ENCODE data around the gene HIF1AN. TPM values are rescaled to one million over a fixed set of nuclear protein-coding genes. Genes with fewer than 3 reads are reported as not detected.

Gene HIF1AN
- total RNA-seq, 1 experiment from 2014 or later, result 58.7 TPM

DNA sequence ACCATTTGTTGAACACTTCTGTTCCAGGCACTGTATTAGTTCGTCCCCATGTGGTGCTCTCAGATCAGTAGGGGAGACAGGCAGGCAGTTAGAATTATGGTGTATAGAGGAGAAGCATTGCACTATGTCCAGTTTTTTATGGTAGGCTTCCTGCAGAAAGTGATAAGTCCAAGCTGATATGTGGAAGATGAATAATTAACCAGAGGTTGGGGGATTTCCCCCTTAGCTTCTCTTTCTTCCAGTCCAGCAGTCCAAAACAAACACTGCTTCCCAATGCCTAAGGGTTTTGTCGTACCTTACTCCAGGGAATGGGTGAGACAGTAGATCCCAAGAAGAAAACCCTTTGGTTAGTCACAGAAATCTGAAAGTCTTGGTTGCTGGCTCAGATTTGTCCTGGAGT lies 19.2 kb downstream of the HIF1AN start:
- H2AFZ ChIP-seq (ENCODE audit: low read length), result no peak overlapping the region
- H3K9ac ChIP-seq (ENCODE audit: extremely low read depth, insufficient read length, low read length), result no peak overlapping the region
- no peaks in the 10 kb centered on the region for H3K23me2 ChIP-seq (ENCODE audit: insufficient read length, low read depth, low read length, poor library complexity, severe bottlenecking)
- no peaks in the 10 kb centered on the region for H3K4me1 ChIP-seq (ENCODE audit: insufficient read depth, low read length)
- TF ChIP-seq CTCF (conservative IDR thresholded peaks at IDR 0.05), result no peak
- Mint-ChIP-seq H3K4me1 (no peaks in the 10 kb centered on the region), H3K4me3 (no peak overlapping the region), H3K27me3 (ENCODE audit: low read depth) (peaks cover 2% of the 10 kb centered on the region; the same call in 1 of the 2 replicates), H3K27ac (no peak overlapping the region), H3K9me3 (no peaks in the 10 kb centered on the region), H3K36me3 (ENCODE audit: insufficient read depth in 1 of 3, low read depth in 3 of 3) (peaks cover under 1 to 37% (median 15%) of the 10 kb centered on the region in 3 experiments; a peak in 6 of 7 replicates)
- H3K23ac ChIP-seq (ENCODE audit: insufficient read length, low read depth, low read length), result no peak overlapping the region
- H3K9me3 ChIP-seq (ENCODE audit: control insufficient read depth, low read depth, low read length), result no peaks in the 10 kb centered on the region
- no peak for DNase-seq
- H3K27me3 ChIP-seq (ENCODE audit: insufficient read depth, low read length), result no peaks in the 10 kb centered on the region
- no peak overlapping the region for H2BK12ac ChIP-seq (ENCODE audit: insufficient read length, low read depth, low read length)
- H2BK5ac ChIP-seq (ENCODE audit: insufficient read length, low read length), result no peak overlapping the region
- no peak overlapping the region for H2AK5ac ChIP-seq (ENCODE audit: insufficient read length, low read length)
- no peak overlapping the region for H3K27ac ChIP-seq (ENCODE audit: insufficient read length, low read depth, low read length)
- H2BK20ac ChIP-seq (ENCODE audit: low read depth, low read length, poor library complexity, severe bottlenecking), result no peak overlapping the region
- no peak overlapping the region for H3K4ac ChIP-seq (ENCODE audit: low read depth, low read length)
- H4K8ac ChIP-seq (replicated peaks; ENCODE audit: insufficient read length, low read depth, low read length), result no peak overlapping the region
- H3K18ac ChIP-seq (ENCODE audit: insufficient read length, low read depth, low read length), result no peak overlapping the region
- no peak overlapping the region for H3K56ac ChIP-seq (ENCODE audit: insufficient read length, low read depth, low read length)
- H4K5ac ChIP-seq (ENCODE audit: insufficient read length, low read depth, low read length), result no peak overlapping the region
- no peaks in the 10 kb centered on the region for H3K79me1 ChIP-seq (ENCODE audit: insufficient read depth, low read depth, low read length, poor library complexity, severe bottlenecking)
- no peak overlapping the region for H2BK120ac ChIP-seq (ENCODE audit: low read depth, low read length, poor library complexity, severe bottlenecking)
- H4K20me1 ChIP-seq (ENCODE audit: control insufficient read depth, insufficient read depth, insufficient read length), result no peaks in the 10 kb centered on the region
- H3T11ph ChIP-seq (ENCODE audit: low read length), result no peak overlapping the region
- no peaks in the 10 kb centered on the region for H3K79me2 ChIP-seq (ENCODE audit: insufficient read depth, low read length)
- no peak overlapping the region for H2BK15ac ChIP-seq (ENCODE audit: low read depth, low read length)
- H3K4me2 ChIP-seq (ENCODE audit: insufficient read depth, insufficient read length, low read length), result no peak overlapping the region
- no peak overlapping the region for H3K14ac ChIP-seq (ENCODE audit: insufficient read depth, low read length)
- no CpG with 5 or more reads among the region's 2 CpGs for WGBS (ENCODE audit: extremely low coverage, insufficient read length, low lambda C conversion rate)
- no peak overlapping the region for H4K91ac ChIP-seq (ENCODE audit: insufficient read length, low read depth, low read length)

Measured in H9 (cell line).